GM19468 (cell line): ENCODE results near the gene EIF5A2.
A peak's percentile ranks its signal among the peaks of the same experiment; 100 is the strongest.
"Not testable (repeated sequence)": the region's sequence is repeated elsewhere in the genome, so short reads cannot be mapped to it uniquely, and the experiment has no call there.

Experiments used
- ATAC-seq: cut with Tn5 transposase; IDR thresholded peaks from one replicate; pipeline ENCODE4 v1.9.1; 2021; ENCODE audit warnings: mild to moderate bottlenecking, moderate library complexity, moderate number of reproducible peaks; ENCODE audit not compliant: unreplicated experiment; ENCODE audit errors: extremely low read depth

Gene EIF5A2

DNA sequence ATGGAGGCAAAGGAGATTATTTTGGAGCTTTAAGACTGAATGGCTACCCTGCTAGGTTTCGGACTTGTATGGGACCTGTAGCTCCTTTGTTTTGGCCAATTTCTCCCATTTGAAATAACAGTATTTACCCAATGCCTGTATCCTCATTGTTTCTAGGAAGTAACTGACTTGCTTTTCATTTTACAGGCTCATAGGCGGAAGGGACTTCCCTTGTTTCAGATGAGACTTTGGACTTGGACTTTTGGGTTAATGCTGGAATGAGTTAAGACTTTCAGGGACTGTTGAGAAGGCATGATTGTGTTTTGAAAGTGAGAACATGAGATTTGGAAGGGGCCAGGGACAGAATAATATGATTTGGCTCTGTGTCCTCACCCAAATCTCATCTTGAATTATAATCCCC is 10.5 kb downstream of the EIF5A2 start:
- no peak for ATAC-seq

DNA sequence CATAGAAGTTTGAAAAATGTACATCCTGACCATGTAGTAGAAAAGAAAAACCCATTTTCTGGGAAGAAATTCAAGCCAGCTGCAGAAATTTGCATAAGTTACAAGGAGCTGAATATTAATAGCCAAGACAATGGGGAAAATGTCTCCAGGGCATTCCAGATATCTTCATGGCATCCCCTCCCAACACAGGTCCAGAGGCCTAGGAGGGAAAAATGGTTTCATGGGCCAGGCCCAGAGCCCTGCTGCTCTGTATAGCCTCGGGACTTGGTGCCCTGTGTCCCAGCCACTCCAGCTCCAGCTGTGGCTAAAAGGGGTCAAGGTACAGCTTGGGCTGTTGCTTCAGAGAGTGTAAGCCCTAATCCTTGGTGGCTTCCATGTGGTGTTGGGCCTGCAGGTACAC is 11.2 kb downstream of the EIF5A2 start:
- not testable (repeated sequence) for ATAC-seq

DNA sequence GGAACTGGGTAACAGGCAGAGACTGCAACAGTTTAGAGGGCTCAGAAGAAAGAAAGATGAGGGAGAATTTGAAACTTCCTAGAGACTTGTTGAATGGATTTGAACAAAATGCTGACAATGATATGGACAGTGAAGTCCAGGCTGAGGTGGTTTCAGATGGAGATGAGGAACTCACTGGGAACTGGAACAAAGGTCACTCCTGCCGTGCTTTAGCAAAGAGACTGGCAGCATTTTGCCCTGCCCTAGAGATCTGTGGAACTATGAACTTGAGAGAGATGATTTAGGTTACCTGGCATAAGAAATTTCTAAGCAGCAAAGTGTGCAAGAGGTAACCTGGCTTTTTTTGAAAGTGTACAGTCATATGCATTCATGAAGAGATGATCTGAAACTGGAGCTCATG is 11.7 kb downstream of the EIF5A2 start:
- no peak for ATAC-seq

DNA sequence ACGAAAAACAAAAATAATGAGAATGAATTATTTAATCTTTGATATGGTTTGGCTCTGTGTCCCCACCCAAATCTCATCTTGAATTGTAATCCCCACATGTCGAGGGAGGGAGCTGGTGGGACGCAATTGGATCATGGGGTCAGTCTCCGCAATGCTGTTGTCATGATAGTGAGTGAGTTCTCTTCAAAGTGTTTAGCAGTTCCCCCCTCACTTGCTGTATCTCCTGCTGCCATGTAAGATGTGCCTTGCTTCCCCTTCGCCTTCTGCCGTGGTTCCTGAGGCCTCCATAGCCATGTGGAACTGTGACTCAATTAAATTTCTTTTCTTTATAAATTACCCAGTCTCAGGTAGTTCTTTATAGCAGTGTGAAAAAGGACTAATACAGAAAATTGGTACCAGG is 12.1 kb downstream of the EIF5A2 start:
- not testable (repeated sequence) for ATAC-seq

DNA sequence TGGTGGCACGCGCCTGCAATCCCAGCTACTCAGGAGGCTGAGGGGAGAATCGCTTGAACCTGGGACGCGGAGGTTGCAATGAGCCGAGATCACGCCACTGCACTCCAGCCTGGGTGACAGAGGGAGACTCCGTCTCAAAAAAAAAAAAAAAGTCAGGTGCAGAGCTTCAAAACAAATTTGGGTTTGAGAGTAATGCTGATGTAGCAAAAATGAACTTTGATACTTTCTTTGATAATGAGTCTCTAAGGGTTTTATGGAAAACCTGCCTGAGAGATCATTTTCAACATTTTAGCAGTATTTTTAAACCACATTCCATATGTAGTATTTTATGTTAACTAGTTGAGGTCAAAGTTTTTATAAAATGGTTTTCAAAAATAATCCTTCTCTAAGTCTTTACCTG is 14.5 kb downstream of the EIF5A2 start:
- ATAC-seq: no peak

DNA sequence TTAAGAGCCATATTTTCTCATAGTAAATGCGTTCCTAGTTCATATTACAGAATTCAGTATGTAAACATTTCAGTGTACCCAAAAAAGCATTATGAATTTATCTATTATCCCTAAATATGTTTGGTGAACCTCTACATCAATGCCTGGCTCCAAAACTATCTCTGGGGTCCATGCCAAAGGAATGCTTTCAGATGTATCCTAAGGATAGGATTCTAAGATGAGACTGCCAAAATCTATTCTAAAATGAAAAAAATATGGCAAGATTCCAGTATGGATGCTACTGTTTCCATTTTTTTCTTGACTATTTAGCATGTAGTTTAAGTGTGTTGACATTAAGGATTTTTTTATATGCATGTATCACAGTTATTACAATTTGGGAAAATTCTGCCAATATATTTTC is 18.8 kb downstream of the EIF5A2 start:
- ATAC-seq: no peak

DNA sequence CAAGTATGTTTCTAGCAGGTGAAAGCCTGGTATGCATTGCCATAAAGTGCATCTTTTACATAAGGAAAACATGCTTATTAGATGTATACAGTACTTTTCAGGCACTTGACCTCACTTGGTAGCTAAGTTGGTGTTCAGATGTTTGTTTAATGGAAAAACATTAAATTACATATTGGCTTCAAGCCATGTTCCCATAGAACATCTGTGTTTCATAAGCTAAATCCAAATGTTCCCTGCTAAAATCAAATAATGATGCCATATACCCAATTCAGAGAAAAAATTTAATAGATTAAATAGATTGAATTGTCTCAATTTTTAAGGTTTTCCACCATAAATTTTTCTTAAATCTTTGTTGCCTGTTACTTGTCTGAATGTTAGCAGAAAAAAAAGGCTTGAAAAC is 19.3 kb downstream of the EIF5A2 start:
- ATAC-seq: no peak

DNA sequence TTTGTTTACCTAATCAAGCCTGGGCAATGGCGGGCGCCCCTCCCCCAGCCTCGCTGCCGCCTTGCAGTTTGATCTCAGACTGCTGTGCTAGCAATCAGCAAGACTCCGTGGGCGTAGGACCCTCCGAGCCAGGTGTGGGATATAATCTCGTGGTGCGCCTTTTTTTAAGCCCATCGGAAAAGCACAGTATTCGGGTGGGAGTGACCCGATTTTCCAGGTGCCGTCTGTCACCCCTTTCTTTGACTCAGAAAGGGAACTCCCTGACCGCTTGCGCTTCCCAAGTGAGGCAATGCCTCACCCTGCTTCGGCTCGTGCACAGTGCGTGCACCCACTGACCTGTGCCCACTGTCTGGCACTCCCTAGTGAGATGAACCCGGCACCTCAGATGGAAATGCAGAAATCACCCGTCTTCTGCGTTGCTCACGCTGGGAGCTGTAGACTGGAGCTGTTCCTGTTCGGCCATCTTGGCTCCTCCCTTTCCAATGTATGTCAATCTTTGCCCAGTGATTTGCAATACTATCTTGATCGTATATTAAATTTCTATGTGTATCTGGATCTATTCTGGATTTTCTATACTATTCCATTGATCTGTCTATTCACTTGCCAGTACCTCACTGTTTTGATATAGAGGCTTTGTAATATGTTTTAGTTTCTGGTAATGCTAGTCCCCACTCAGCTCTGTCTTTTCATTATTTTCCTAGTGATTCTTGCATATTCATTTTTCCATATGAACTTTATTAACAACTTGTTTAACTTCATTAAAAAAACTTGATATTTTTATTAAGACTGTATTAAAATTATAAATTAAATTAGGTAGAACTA is 24.1 kb downstream of the EIF5A2 start:
- not testable (repeated sequence) for ATAC-seq

DNA sequence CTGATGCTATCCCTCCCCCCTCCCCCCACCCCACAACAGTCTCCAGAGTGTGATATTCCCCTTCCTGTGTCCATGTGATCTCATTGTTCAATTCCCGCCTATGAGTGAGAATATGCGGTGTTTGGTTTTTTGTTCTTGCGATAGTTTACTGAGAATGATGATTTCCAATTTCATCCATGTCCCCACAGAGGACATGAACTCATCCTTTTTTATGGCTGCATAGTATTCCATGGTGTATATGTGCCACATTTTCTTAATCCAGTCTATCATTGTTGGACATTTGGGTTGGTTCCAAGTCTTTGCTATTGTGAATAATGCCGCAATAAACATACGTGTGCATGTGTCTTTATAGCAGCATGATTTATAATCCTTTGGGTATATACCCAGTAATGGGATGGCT is 29.7 kb downstream of the EIF5A2 start:
- not testable (repeated sequence) for ATAC-seq

DNA sequence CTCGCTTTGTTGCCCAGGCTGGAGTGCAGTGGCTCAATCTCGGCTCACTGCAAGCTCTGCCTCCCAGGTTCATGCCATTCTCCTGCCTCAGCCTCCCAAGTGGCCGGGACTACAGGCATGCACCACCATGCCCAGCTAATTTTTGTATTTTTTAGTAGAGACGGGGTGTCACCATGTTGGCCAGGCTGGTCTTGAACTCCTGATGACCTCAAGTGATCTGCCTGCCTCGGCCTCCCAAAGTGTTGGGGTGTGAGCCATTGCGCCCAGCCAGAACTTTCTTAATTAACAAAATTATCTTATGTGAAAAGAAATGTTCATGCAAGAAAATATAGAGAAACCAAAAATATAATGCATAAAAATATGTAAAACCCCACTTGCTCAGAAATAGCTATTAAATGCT is 31.1 kb downstream of the EIF5A2 start:
- not testable (repeated sequence) for ATAC-seq

DNA sequence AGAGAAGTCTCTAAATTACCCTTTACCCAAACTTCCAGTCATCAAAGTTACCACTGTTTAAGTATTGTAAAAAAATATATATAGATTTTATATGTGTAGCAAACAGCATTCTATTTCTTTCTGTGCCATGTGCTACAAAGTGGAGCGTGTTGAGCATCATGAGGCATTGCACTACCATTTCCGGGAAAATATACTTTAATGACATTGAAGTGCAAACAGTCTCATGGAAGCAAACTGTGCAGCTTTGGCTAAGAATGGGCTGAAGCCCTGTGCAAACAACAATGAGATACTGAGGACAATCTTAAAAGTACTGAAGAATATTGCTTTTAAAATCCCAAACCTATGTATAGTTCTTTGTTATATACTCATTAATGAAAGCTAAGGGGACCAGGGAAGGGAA is 31.9 kb downstream of the EIF5A2 start:
- ATAC-seq: no peak

DNA sequence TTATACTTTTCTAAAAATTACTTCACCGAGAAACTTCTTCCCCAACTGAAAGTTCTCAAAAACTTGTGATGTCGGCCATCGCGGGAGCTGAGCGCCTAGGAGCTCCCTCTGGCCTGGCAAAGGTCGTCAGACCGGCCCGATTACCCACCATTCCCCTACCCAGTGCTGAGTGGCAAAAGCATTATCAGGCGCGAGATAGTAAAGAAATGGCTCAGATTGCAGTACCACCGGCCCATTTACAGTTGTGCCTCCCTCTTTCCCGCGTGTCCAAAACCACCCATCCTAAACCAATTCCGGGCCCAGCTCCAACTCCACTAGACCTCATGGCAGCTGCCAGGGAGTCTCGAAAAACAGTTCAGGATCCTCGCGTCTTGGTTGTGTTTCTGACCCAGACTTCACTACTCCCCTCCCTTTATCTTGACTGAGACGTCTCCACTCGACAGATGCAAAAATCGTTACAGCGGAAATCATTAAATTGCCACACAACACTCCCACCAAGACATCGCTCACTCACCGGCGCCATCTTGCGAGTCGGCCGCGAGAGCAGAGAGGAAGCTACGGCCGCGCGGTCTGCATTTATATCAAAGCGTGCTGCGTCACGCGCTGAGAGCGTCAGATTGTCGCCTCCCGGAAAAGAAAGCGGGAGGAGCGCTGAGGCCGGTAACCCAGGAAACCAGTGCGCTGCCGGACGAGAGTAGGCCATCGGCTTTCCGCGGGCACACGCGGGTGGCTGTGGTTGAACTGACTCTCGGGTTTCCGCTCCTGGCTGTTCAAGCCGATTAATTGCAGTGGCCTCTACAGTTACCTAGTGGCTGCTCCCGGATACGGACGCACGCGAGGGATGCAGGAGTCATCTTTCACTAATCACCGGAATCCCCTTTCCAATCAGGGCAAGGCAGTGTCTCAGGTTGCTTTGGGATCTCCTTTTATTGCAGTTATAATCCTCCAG is 38.5 kb downstream of the EIF5A2 start, which contains the start of gene RPL22L1:
Gene RPL22L1, minus strand, starts transcription at position 551 of the 949 bp plus-strand sequence. Its CDS starts 28 bp downstream, at position 523.
- peak; percentile 93 for ATAC-seq

DNA sequence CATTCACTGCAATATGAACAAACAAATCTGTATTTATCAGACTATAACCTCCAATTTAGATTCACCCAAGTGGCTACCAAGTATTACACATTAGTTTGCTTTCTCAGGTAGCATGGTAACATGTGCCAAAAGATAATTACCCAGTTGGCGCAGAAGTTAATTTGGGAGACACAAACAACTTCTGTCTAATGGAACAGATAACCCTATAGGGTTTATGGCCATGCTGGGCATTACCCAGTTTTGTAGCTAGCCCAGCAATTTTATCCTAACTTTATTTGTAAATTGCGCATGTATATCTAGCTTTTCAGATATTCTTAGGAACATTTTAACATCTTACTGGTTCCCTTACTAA is 39.2 kb downstream of the EIF5A2 start:
- no peak for ATAC-seq

DNA sequence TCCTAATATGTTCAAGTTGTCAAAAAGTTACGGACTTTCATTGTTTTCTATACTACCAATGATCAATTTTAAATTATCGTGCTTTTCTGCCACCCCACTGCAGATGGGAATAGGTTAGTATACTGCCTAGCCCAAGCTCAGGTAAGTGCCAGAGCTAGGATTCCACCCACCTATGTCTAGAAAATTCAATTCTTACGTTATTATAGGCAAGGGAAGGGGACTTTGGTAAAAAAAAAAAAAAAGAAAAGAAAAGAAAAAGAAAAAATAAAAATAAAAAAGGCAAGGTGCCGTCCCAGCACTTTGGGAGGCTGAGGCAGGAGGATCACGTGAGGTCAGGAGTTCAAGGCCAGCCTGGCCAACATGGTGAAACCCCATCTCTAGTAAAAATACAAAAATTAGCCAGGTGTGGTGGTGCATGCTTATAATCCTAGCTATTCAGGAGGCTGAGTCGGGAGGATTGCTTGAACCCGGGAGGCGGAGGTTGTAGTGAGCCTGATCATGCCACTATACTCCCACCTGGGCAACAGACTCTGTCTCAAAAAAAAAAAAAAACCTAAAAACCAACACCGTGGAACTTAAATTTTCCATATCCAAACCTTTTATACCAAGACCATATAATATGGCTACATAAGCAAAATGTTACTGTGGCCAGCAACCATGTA is 39.7 kb downstream of the EIF5A2 start:
- no peak for ATAC-seq

DNA sequence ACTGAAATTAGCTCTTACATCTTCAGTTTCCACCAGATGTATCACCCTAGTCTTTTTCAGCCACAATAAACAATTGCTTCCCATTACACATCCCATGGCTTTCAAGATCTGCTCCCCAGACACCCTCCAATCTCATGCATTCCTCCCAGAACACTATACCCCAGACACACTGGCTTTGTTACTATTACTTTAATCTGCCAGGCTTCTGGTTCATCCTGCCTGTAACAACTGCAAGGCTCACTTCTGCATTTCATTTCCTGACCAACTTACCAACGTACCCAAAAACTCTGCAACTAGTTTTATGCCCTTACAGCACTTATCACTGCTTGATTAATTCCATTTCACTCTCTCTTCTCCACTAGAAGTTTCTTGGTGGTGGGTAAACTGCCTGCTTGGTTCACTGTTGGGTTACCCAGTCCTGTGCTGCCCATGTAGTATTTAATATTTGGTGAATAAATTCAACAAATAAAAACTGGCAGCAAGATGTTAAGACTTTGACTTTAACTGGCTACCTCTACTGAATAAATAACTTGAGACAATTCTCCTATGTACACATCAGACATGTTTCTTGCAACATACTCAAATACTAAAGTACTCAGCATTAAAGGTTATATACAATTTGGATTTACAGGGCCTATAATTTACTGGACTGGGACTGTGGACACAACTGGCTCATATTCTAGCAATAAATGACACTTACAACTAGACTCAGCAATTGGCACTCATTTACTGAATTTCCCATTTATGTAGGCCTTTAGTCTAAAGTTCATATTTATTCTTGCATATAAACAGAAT is 41.1 kb downstream of the EIF5A2 start:
- no peak for ATAC-seq

DNA sequence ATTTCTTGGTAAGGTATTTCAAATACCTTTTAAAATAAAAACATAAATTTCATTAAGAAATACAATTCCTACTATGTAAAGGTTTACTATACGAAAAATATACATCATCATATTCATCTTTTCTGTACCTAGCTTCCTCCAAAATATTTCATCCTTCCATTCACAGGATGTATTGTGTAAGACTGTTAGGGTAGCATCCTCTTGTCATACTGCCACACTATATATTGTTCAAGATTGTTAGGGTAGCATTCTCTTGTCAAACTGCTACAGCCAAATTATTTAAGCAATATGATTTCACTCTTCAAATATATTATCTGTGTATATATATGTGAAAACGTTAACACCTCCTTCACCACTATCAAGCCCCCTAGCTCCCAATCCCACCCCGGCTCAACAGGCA is 41.9 kb downstream of the EIF5A2 start:
- ATAC-seq: no peak

DNA sequence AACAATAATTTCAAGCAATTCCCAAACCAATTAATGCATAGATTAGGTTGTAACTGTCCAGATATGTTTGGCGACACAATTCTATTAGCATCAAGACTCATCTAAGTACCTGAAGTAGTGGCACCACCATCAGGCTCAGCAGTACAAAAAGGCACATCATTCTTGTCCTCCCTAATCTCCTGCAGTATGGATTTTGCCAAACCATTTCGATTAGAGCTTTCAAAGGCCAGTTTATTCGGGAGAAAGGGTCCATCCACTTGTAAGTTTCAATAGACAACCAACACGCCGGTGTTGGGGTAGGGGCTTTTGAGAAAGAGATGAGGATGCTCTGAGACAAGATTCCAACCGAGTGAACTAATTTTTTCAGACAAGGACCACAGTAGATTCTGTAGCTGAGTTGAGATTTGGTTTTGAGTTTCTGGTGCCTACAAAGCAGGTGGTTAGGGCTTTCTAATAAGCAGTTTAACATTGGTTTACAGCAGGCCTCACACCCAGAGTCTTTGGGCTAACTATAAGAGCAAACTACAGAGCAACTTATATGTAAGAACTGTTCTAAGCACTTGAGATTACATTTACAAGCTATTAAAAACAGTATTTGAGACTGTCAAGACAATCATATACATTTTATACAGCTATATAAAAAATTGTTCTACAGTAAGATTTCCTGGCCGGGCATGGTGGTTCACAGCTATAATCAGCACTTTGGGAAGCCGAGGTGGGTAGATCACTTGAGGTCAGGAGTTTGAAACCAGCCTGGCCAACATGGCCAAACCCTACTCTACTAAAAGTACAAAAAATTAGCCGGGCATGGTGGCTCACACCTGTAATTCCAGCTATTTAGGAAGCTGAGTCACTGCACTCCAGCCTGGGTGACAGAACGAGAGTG is 43.0 kb downstream of the EIF5A2 start:
- ATAC-seq: no peak

DNA sequence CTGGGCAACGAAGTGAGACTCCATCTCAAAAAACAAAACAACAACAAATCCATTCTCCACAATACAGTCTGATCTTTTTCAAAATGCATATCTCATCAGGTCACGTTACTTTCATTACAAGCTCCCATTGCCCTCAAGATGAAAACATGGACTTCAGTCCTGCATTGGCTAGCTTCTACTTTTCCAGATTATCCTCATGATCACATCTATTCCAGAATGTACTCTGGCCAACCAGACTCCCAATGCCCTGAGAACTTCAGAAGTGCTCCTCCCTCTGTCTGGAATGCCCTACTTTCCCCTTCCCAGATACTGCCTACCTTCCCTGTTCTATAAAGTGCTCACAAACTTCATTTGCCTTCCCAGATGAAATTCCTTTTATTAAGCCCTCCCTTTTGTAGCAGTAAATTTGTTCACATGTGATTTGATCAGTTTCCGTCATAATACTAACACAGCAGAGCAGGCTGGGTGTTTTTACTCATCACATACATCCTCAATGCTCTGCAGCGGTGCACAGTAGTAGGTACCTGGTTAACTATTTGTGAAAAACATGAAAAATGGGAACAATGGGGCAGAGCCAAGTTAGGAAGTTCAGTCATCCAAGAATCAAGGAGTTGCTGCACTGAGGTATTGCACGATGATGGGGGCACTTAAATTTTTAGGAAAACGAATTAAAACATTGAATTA is 43.8 kb downstream of the EIF5A2 start:
- ATAC-seq: no peak
